ENCODE data around the gene PRR3.
"Not testable (repeated sequence)": the region's sequence is repeated elsewhere in the genome, so short reads cannot be mapped to it uniquely, and the experiment has no call there.

DNA sequence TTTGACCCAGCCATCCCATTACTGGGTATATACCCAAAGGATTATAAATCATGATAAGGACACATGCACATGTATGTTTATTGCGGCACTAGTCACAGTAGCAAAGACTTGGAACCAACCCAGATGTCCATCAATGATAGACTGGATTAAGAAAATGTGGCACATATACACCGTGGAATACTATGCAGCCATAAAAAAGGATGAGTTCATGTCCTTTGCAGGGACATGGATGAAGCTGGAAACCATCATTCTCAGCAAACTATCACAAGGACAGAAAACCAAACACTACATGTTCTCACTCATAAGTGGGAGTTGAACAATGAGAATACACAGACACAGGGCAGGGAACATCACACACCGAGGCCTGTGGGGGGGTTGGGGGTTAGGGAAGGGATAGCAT is 30.7 kb upstream of the PRR3 start:
- not testable (repeated sequence) for TF ChIP-seq POLR2AphosphoS5 (IDR thresholded peaks at IDR 0.05; ENCODE audit: low read depth, low read length); CHD2 (IDR thresholded peaks at IDR 0.05; ENCODE audit: low read length, partially characterized antibody); JUND (IDR thresholded peaks at IDR 0.05); FOXM1 (IDR thresholded peaks at IDR 0.05; ENCODE audit: low read depth); FOSL2 (IDR thresholded peaks at IDR 0.05; ENCODE audit: borderline replicate concordance, low read depth); EP300 (IDR thresholded peaks at IDR 0.05; ENCODE audit: borderline replicate concordance in 1 of 2, low read depth in 1 of 2, low read length in 1 of 2); MAX (IDR thresholded peaks at IDR 0.05; ENCODE audit: low read depth); ELF1 (IDR thresholded peaks at IDR 0.05); RCOR1 (IDR thresholded peaks at IDR 0.05; ENCODE audit: low read length); MXI1 (IDR thresholded peaks at IDR 0.05; ENCODE audit: low read depth, low read length)
- TF ChIP-seq, protein P1, sequence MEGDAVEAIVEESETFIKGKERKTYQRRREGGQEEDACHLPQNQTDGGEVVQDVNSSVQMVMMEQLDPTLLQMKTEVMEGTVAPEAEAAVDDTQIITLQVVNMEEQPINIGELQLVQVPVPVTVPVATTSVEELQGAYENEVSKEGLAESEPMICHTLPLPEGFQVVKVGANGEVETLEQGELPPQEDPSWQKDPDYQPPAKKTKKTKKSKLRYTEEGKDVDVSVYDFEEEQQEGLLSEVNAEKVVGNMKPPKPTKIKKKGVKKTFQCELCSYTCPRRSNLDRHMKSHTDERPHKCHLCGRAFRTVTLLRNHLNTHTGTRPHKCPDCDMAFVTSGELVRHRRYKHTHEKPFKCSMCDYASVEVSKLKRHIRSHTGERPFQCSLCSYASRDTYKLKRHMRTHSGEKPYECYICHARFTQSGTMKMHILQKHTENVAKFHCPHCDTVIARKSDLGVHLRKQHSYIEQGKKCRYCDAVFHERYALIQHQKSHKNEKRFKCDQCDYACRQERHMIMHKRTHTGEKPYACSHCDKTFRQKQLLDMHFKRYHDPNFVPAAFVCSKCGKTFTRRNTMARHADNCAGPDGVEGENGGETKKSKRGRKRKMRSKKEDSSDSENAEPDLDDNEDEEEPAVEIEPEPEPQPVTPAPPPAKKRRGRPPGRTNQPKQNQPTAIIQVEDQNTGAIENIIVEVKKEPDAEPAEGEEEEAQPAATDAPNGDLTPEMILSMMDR (IDR thresholded peaks at IDR 0.05) = not testable (repeated sequence)
- TF ChIP-seq, protein P2, sequence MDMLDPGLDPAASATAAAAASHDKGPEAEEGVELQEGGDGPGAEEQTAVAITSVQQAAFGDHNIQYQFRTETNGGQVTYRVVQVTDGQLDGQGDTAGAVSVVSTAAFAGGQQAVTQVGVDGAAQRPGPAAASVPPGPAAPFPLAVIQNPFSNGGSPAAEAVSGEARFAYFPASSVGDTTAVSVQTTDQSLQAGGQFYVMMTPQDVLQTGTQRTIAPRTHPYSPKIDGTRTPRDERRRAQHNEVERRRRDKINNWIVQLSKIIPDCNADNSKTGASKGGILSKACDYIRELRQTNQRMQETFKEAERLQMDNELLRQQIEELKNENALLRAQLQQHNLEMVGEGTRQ (IDR thresholded peaks at IDR 0.05; ENCODE audit: borderline replicate concordance, low read depth, low read length) = not testable (repeated sequence)
